HG02970 (cell line): ENCODE results near the gene HOXA1.

Source experiments
- ATAC-seq: cut with Tn5 transposase; IDR thresholded peaks from one replicate; pipeline ENCODE4 v1.9.1; 2021; ENCODE audit warnings: mild to moderate bottlenecking, moderate library complexity, moderate number of reproducible peaks; ENCODE audit not compliant: unreplicated experiment, low FRiP score

Gene HOXA1

DNA sequence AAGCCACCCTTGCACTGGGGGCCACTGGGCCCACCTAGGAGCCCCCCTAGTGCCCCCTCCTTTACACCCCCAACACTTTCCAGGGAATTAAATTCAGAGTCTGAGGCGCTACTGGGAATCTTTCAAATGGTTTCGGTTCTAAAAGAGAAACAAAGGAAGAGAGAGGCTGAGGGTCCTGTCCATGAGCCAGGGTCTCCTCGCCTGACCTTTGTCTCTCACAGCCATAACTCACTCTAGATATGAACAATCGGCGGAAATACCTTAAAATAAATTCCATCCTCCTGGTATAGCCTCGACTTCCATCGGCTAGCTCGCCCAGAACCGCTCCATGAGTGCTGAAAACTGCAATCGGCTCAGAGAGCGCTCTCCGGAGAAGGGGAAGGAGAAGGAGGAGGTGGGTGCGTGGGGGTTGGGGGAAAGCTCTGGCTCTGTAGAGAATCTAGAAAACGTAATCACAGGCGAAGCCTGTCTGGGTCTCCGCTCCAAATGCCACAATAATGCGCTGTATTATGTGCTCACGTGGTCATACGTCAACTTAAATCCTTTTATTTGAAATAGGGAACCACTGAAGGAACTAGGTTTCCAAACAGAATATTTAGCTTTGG lies 22.2 kb upstream of the HOXA1 start:
- ATAC-seq, result no peak

DNA sequence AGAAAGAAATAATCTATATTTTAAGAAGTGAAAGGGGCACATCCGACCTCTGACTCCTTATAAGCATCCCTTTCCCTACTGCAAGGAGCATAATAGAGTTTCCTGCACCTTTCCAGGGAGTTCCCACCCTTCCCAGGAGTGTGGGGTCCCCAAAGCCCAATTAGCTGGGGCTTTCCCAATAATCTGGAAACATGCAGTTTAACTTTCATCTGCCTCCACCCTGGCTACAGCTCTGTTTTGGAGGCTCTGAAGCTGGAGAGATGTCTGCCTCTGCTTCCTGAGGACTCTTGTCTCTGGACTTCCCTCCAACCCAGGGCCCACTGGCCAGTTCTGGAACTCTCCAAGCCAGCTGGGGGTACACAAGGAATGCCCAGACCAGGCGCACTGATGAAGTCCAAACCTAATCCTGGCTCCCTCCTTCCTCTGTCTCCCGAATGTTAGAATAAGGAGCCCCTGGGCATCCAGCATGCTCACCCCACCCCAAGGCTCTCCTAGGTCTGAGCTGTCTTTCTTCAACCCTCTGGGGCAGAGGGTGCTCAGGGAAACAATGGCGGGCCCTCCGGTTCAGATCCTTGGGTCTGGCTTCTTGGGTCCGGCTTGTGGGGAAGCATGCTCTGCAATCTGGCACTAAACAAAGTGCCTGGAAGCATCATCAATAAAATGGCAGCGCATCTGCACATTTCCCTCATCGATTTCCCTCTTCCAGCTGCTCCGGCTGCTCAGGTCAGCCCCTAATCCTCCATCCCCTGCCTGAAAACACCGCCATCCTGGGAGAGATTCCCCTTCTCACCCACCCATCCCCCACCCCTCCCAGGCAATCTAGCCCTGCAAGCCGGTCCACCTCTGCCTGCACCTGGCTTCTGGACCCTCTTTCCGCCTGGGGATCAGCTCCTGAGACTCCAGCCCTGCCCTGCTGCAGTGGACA lies 21.4 kb upstream of the HOXA1 start:
- no peak for ATAC-seq

DNA sequence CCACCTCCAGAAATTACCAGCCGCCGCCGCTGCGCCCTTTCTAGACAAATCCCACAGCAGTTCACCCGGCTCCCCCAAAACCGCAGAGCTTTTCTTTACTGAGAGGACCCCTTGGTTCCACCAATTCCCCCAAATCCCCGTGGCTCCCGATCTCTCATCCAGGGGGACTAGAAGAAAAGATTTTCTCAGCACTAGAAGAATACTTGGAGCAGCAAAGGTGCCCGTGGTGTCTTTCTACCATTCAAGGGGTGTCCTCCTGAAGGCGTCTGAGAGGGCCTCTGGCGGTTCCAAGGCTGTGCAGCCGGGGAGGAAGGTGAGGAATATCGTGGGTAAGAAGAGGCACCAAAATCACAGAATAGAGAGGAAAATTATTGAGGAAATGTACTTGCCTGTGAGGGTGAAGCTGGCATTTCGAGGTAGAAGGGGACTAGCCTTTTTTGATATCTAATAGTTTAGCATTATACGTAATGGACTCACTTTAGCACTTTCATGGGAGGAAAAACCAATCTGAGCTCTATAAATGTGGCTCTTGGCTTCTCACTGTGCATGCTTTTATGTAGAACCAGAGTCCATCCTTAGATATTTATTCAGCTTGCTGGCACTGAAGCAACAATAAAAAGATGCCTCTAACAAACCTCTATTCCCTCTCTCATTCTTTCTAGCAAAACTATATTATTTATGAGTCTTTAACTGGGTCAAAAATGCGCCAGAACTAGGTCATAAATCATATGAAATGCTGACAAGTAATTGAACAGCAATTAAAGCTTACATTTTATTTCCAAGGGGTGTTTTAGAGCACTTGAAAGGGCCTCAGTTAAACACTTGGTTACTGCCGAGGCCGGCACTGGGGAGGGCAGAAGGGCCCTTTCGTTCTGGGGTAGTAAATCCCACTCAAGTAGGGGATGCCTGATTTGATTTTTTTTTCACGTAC lies 20.5 kb upstream of the HOXA1 start:
- no peak for ATAC-seq

DNA sequence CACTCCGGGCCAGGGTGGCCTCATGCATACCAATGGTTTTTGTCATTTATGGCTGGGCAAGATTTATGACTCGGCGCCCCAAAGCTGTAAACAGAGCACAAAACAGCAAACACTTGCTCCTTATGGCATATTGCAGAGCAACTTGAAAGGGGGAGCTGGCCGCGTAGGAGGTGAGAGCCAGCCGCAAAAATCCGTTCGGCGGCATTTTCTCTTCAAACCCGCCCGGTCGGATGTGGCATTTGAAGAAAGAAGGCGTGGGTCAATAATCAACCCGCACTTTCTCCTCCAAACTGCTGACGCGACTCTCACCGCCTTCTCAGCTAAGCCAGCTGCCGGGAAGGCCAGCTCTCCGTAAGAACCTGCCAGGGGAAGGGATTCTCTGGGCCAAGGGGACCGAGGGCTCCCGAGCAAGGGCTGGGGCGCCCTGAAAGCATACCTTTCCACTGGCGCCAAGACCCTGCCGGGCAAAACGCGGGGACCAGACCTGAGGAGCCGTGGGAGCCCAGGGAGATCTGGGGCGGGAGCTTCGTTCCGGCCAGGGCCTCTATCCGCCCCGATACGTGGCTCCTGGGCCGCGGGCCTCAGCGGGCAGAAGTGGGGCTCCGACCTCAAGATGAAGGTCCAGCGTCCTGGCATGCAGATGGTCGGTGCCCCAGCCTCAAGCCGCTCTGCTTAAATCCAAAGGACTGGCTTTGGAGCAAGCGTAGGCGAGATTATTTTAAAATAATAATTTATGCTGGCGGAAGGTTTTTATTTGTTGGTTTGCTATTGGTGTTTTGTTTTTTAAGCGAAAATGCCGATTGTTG lies 19.6 kb upstream of the HOXA1 start:
- ATAC-seq, result no peak

DNA sequence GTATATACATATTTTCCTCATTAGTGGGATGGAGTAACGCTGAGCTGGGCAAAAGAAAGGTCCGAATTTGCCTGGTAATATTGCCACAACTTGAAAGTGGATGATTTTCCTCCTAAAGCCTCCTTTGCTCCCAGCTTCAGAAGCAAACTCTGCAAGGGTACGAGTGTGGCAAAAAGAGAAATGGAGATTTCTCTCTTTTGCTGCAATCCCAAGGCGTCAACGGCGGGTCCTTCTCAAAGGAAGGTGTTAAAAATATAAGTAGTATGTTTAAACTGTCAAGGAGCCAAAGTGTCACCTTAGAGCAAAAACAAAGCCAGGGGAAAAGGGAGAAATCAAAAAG lies 19.1 kb upstream of the HOXA1 start:
- ATAC-seq, result no peak

DNA sequence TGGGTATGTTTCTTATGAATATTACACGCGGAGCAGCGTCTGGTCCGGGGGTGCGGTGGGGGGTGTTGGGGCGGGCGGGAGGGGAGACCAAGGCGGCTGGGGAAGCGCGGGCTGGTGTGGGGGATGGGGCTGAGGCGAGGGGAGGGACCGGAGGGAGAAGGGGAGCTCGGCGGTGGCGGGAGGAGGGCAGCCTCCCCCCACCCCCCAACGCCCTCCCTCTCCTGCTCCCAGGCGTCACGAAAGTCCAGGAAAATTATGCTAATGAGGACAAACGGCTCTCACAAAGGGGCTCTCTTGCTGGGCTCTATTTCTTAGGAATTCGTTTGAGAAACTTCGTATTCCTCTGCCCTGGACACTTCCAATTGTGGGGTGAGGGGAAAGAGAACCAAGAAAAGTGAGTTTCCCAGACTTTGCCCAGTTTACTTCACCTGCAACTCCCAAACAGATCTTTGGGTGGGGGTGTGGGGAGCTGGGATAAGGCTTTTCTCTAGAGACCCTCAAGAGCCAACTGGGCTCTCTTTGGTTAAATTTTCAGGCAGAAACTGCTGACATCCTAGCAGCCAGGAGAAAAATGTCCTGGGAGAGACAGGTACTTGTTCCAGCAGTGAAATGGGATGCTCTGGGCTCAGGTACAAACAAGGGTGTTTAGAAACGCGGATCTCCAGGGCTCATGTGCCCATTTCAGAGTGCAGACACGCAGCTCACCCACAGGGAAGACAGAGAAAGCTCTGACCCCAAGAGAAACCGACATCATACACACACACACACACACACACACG lies 18.4 kb upstream of the HOXA1 start:
- no peak for ATAC-seq

DNA sequence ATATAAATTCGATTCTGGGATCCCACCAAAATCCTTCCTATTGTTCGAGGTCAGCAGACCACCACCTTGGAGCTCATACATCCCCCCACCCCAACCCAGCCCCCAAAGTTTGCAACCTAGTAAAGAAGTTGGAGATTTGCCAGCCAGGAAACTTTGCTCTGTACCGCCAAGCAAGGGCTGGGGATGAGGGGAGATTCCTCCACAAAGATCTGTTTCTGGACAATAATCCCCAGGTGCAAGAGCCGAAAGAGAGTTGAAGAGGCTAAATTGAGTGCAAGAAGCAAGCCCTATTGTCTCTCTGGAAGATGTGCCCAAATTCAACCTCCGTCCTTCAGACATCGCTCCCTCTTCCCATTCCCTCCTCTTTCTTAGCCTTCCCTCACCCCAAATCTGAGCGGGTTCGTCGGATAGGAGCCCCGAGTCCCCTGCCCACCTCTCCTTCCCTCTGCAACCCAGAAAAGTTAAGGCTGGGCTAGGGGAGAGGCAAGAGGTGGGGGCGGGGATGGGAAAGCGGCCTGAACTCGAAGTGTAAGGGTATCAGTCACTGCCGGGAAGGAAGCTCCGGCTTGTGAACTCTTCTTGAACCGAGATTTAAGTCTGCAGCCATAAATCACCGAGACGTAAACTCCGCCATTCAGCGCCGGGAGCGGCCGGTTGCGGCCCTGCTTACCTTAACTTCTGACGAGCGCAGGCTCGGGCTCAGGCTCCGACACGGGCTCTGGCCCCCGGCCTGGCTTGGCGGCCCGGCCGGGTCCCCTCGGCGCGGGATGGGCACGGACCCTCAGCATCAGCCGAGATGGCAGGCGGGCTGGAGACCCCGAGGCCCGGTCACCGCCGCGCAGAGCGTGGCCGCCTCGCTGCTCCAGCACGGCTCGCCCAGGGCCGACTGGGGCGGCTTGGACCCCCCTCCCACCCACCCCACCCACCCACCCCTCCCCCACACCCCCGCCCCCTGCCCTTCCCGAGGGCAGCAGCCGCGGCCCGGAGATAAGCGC lies 17.5 kb upstream of the HOXA1 start:
- ATAC-seq, result no peak

DNA sequence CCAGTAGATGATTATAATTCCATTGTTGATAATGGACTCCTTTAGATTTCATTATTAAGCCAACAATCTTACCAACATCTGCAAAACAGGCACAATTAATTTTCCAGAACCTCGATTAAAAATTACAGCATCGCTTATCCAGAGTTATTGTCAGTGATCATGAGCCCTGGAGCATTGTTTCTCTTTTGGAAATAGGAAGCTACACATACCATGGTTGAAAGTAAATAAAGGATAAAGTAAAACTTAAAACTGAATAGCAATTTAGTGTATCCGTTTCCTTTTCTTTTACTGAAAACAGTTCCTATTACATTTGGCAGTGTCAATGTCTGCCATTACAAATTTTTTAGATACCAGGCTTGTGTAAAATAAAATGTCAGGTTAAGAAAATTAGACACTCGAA lies 16.6 kb upstream of the HOXA1 start:
- no peak for ATAC-seq

DNA sequence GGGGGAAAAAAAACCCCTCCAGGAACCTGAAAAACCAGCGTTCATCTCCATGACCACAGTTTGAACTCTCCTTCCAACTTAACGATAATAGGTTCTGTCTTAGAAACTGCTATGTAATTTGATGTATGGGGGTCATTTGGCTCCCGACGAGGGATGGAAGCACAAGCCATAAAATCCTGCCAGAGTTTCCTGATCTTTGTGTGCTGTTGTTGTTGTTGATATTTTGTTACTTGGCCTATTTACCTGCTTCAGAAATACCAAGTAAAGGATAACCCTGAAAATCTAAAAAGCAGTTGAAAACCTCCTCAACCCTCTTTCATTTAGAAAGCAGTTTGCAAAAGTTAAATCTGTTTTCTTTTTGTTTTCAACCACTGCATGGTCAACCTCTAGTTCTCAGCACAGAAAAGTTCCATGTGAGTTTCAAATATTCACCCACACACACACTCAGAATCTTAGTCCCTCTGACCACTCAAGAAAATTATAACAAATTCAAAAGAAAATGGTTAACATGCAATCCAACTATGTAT lies 16.0 kb upstream of the HOXA1 start:
- no peak for ATAC-seq

DNA sequence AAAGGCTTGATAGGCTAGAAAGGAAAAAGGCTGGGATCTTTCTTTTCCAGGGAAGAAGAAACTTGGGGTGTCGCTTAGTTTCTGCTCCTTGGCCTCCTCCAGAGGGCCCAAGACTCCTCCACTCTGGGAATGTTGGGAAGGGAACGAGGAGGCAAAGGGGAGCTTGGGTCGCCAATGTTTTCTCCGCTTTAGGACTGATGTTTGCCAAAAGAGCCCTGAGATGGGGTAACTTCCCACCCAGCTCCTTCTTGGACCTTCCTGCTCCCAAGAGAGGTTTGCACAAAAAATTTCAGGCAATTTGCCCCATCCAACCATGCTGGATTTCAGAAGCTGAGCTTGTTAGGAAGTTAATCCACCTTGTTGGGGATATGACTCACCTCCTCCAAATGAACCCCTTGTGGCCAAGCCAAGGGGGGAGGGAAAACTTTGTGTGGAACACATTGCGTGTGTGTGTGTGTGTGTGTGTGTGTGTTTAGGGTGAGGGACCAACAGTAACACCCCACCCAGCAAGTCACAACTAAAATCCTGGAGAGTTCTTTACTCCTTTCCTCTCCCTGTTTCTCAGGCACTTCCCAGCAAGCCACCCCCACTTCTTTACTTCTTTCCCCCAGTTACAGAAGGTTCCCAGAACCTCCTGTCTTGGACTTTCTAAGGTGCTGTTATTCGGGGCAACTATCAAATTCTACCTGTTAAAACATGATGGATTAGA lies 15.4 kb upstream of the HOXA1 start:
- no peak for ATAC-seq

DNA sequence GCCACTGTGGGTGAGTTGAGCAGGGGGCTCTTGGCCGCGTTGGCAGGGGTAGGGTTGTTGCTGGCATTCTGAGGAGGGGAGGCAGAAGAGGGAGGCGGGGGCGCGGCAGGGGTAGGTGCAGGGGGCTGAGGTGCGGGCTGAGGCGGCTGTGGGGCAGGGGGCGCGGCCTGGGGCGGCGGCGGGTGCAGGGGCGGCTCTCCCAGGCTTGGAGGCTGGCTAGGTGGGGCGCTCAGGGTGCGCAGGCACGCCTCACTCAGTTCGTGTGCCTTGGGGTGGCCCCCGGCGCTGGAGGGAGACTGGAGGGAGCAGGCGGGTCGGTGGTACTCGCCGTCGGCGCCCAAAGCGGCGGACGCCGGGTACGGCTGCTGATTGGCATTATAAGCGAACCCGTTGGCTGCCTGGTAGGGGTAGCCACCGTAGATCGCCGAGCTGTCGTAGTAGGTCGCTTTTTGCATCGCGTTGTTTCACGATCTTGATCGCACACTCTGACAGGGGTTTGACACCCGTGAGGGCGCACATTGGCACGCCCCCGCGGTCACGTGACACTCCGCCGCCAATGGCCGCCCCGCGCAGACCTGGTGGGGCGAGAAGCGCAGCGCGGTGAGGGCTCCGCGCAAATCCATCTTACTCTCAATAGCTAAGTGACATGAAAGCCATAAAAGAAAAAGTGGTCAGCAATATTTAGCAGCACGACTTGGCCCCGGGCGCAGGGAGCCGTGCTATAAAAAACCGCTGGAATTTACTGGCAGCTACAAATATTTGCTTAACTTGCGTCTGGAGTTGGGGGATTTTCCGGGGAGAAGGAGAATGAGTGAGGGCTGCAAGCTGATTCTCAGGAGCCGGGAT lies 14.6 kb upstream of the HOXA1 start:
- no peak for ATAC-seq

DNA sequence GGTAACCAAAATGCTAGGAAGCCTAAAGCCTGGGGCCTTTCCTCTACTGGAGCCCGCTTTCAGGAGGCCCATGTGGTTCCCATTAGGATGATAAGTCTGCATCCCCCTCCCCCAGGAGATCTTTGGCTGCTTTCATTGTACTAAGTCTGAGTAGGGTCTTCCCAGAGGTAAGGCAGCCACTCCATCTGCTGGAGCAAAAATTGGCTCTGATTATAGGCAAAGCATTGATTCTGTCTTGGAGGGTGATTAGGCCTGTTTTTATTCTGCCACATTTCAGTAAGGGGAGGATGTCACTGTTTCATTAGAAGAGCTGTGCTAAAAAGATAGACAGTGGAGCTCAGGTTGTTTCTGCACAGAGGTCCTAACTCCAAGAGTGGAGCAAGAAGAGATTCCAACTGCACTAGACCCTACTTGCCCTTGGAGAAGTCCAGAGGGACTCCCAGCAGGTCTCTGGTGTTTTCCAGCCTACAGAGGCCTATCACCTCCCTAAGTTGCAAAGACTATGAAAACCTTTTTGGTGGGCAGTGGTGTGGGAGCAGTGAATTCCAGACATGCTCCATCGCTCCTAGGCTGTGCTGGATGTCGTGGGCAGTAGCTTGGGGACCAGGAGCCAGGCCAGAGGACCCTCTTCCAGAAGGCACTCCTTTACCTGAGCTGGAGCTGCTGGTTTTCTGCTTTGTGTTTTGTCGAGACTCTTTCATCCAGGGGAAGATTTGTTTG lies 13.8 kb upstream of the HOXA1 start:
- no peak for ATAC-seq

DNA sequence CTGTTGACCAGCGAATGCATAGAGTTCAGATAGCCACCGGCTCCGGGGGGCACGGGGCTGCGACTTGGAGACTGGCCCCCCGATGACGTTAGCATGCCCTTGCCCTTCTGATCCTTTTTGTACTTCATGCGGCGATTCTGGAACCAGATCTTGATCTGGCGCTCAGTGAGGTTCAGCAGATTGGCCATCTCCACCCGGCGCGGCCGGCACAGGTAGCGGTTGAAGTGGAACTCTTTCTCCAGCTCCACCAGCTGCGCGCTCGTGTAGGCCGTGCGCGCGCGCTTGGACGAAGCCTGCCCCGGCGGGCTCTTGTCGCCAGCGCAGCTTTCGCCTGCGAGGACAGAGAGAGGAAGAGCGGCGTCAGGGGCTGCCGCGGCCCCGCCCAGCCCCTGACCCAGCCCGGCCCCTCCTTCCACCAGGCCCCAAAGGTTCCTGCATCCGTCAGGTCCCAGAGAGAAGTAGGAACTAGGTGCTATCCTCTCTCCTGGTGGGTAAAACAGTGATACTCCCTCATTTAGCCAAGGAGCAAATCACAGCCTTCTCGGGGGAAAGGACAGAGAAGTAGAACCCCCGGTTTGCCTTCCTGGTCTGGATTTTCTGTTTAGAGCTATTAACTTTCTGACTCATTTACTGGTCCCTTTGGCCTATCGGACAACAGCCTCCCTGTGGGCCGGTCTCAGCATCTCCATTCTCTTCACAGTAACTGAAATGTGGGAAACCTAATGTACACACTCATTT lies 12.8 kb upstream of the HOXA1 start:
- ATAC-seq, result no peak

DNA sequence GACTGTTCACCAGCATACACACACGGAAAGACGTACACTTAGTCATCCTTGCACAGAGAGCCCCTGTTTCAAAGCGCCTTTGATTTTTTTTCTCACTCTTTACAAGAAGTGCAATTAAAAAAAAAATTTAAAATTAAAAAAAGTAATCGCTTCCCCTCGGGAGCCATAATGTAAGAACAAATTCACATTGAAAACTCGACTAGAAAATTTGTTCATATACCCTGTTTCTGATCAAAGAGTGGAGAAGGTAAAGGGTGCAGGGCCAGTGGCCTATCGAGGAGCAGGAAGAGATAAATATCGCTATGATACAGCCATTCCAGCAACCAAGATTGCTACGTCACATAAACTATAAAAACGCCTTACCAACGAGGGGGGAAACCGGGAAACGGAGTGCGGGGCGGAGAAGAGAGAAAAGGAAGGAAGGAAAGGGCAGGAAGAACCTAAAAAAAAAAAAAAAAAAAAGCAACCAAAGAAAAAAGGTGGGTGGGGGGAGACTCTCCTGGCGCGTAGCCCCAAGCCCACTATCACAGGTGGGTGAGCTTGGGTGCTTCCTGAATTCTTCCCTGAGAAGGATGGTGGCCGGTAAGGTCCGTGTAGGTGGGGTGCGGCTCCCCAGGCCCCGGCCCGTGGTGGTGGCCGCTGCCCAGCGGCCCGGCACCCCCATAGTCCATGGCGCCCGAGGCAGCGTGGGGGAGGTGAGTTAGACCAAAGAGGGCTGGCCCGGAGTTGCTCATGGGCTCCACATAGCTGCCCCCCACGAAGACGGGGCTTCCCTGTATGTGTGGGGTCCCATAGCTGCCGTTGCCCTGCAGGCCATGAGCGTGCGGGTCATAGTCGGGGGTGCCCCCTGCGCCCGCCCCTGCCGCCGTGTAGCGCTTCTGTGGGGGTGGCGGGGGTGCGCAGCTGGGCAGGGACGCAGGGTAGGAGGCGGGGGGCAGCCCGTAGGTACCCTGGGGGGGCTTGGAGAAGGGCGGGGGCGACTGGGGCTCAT lies 11.9 kb upstream of the HOXA1 start:
- ATAC-seq, result no peak
